ENCODE measurements around the gene TNRC6A.

DNA sequence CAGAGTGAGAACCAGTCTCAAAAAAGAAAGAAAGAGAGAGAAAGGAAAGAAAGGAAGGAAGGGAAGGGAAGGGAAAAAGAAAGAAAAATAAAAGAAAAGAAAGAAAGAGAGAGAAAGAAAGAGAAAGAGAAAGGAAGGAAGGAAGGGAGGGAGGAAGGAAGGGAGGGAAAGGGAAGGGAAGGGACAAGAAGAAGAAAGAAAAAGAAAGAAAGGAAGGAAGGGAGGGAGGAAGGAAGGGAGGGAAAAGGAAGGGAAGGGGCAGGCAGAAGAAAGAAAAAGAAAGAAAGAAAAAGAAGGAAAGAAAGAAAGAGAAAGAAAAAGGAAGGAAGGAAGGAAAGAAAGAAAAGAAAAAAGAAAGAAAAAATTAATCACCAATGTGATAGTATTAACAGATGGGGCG lies 132.0 kb downstream of the TNRC6A start:
- TF ChIP-seq CTCF (IDR thresholded peaks at IDR 0.05) = no peak
- TF ChIP-seq POLR2A (IDR thresholded peaks at IDR 0.05) = no peak
